ENCODE results near the gene CD320. TPM values are rescaled to one million over a fixed set of nuclear protein-coding genes. Genes with fewer than 3 reads are reported as not detected.

Gene CD320
- 55.9 to 101 TPM (median 93.5 TPM) in 5 replicates for total RNA-seq (2022; extraction: Qiagen RNA extraction)

DNA sequence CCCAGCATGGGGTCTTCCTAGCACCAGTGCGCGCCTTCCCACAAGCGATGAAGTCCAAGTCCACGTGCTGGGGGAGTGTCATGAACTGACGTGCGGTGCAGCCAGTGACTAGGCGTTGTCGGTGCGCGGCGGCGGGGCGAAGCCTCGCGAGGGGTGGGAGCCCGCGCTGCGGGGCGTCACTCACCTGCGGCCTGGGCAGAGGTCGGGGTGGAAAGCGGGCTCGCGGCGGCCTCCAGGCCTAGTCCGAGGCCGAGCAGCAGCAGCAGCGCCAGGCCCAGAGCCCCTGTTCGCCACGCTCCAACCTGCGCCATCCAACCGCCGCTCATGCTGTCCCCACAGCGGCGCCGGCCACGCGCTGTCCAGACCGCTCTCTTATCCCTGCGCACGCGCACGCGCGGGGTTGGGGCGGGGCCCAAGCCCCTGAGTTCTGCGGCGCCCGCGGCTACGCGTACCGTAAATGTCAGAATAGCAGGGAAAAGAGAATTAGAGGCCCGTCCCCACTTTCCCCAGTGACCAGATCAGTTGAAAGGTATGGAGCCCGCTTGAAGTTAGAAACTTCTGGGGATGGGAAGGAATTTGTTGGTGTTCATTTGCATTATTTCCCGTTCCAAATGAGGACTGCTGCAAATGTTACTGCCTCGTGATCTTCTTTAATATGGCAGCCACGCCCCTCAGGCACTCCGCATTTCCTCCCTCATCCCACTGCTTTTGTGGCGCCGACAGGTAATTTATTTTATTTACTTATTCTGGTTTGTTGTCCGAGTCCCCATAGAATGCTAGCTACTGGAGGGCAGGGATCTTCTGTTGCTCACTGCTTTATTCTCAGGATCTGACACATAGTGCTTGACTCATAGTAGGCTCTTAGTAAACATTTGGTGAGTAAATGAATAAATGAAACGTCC lies at the start of gene CD320:
Gene CD320, minus strand, starts transcription at position 394 of the 902 bp plus-strand sequence. Its CDS starts 68 bp downstream, at position 326.

GRCh38 chr19:8342684-8343482 lies 34.7 kb upstream of the CD320 start, which contains the start of gene KANK3:
Gene KANK3, minus strand, starts transcription at chr19:8343262. Its CDS starts 5,434 bp downstream, at chr19:8337828.

DNA sequence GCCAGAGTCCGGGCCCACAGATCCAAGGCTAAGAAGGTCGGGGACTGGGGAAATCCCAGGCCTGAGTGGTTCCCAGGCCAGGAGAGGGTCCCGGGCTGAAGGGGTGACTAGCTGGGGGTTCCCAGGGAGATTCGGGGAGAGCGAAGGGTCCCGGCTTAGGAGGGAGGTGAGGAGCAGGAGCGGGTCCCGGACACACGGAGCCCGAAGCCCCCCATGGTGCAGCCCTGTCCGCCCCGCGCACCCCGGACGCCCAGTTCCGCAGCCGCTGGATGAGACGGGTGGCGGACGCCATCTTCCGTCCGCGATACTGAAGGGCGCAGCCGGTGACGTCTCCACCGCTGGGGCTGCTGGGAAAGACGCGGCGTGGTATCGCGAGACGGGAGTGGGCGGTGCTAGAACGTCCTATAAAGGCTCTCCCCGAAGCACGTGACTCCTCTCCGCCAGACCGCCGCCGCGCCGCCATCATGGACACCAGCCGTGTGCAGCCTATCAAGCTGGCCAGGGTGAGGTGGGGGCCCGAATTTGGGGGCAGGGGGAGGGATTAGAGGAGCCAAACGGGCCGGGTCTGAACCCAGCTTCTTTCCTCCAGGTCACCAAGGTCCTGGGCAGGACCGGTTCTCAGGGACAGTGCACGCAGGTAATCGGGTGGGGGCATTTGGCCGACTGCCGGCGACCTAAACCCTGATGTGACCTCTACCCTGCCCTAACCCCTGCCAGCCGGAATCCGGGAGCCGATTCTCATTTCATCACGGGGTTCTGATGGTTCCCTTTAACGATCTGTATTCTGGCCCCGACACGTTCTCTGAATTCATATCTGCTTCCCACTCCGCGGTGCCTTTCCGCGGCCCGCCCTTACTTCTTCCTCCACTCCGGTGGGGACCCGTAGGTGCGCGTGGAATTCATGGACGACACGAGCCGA lies 13.2 kb upstream of the CD320 start, which contains the start of the genes NDUFA7 and RPS28:
Gene NDUFA7, minus strand, starts transcription at position 309 of the 919 bp plus-strand sequence. Its CDS starts 17 bp downstream, at position 292.
Gene RPS28, plus strand, starts transcription at position 430 of the 919 bp plus-strand sequence. Its CDS starts 35 bp downstream, at position 465.

Other genes with a start within 250 kb of the CD320 start
- 0.01 to 0.17 TPM in 2 of 5 replicates, not detected in the others for gene FBN3, start 158.8 kb downstream of the CD320 start, total RNA-seq (2022; extraction: Qiagen RNA extraction)
- gene CERS4, start 99.0 kb downstream of the CD320 start, total RNA-seq (2022; extraction: Qiagen RNA extraction): 2.6 to 3.8 TPM (median 2.7 TPM) in 5 replicates
- 56.0 to 97.2 TPM (median 92.6 TPM) in 5 replicates for gene NDUFA7, start 13.0 kb upstream of the CD320 start, total RNA-seq (2022; extraction: Qiagen RNA extraction)
- 283 to 958 TPM (median 922 TPM) in 5 replicates for gene RPS28, start 13.1 kb upstream of the CD320 start, total RNA-seq (2022; extraction: Qiagen RNA extraction)
- 5.3 to 8.6 TPM (median 7.2 TPM) in 5 replicates for gene KANK3, start 34.9 kb upstream of the CD320 start, total RNA-seq (2022; extraction: Qiagen RNA extraction)
- 519 to 718 TPM (median 655 TPM) in 5 replicates for gene ANGPTL4, start 55.8 kb upstream of the CD320 start, total RNA-seq (2022; extraction: Qiagen RNA extraction)
- 90.9 to 101 TPM (median 96.6 TPM) in 5 replicates for gene RAB11B, start 82.0 kb upstream of the CD320 start, total RNA-seq (2022; extraction: Qiagen RNA extraction)
- gene MARCHF2, start 104.9 kb upstream of the CD320 start, total RNA-seq (2022; extraction: Qiagen RNA extraction): 15.0 to 21.2 TPM (median 20.4 TPM) in 5 replicates
- gene HNRNPM, start 136.6 kb upstream of the CD320 start, total RNA-seq (2022; extraction: Qiagen RNA extraction): 223 to 332 TPM (median 235 TPM) in 5 replicates
- gene PRAM1, start 194.3 kb upstream of the CD320 start, total RNA-seq (2022; extraction: Qiagen RNA extraction): 0.08 to 0.16 TPM (median 0.09 TPM) in 5 replicates
- 13.8 to 21.3 TPM (median 18.9 TPM) in 5 replicates for gene ZNF414, start 205.8 kb upstream of the CD320 start, total RNA-seq (2022; extraction: Qiagen RNA extraction)

Measured in A549 treated with Hydrocortisone at 1 μM for 4 hours (cell line).